Measurements from ENCODE around the gene MYOM1. TPM values are rescaled to one million over a fixed set of nuclear protein-coding genes. Genes with fewer than 3 reads are reported as not detected.

The MYOM1 gene
- total and polyA plus RNA-seq, 2 donors (not counting 3 experiments of a cell fraction or from before 2014, with no cell fraction given): 0.08 TPM; not detected in 1

GRCh38 chr18:3140986-3141639, 78.7 kb downstream of the MYOM1 start:
- no peak overlapping the region for H2AFZ ChIP-seq (ENCODE audit: low read depth, low read length)
- no peak for FAIRE-seq
- ChIA-PET POLR2A (no interaction called here), CTCF (interaction anchor here (1.1 kb wide), 1 partner anchor 12 kb away, joined by 4 read pairs; no protein-coding TSS in a partner anchor)
- TF ChIP-seq EZH2 (IDR thresholded peaks at IDR 0.05; ENCODE audit: borderline replicate concordance, low read depth, low read length, severe bottlenecking) (no peak), MYC (IDR thresholded peaks at IDR 0.05; ENCODE audit: low read depth, low read length) (no peak), POLR2A (IDR thresholded peaks at IDR 0.05; ENCODE audit: low read depth, low read length) (no peak), FOS (IDR thresholded peaks at IDR 0.05; ENCODE audit: borderline replicate concordance, insufficient read depth, low read length) (no peak)
- no peak overlapping the region for H3K9ac ChIP-seq (replicated peaks; ENCODE audit: extremely low read depth, insufficient read depth, low read length)
- H3K36me3 ChIP-seq (ENCODE audit: control insufficient read depth in 2 of 2, extremely low read depth in 1 of 2, insufficient read depth in 2 of 2, low read length in 2 of 2): no peaks in the 10 kb centered on the region
- intact Hi-C loops (cut with micrococcal nuclease): no loop called here
- peaks cover 0 to 7% of the 10 kb centered on the region in 2 experiments for H3K27me3 ChIP-seq (ENCODE audit: control insufficient read depth in 2 of 2, insufficient read depth in 2 of 2, low read length in 2 of 2)
- dilution Hi-C loops (cut with MboI; ENCODE audit: extremely low pct_ligation_motif_present, low sequenced_read_pairs): no loop called here
- no peaks in the 10 kb centered on the region for H4K20me1 ChIP-seq (replicated peaks; ENCODE audit: control insufficient read depth, extremely low read depth, insufficient read depth, low read length)
- no peak overlapping the region for H3K27ac ChIP-seq (ENCODE audit: insufficient read depth, low read depth, low read length)
- no peaks in the 10 kb centered on the region for H3K4me1 ChIP-seq (ENCODE audit: control insufficient read depth, extremely low read depth, insufficient read depth, low read length)
- H3K4me2 ChIP-seq (ENCODE audit: insufficient read depth, low read length): no peak overlapping the region
- no peak for DNase-seq (ENCODE audit: low read depth, low spot score)
- H3K4me3 ChIP-seq (replicated peaks in 1 of 3; ENCODE audit: insufficient read depth in 1 of 3, low read depth in 1 of 3, low read length in 3 of 3): no peak overlapping the region
- no peaks in the 10 kb centered on the region for H3K9me3 ChIP-seq (replicated peaks; ENCODE audit: control insufficient read depth, insufficient read depth, low read length)
- no peaks in the 10 kb centered on the region for H3K9me1 ChIP-seq (replicated peaks; ENCODE audit: control insufficient read depth, extremely low read depth, insufficient read depth, low read length)
- H3K79me2 ChIP-seq (ENCODE audit: control insufficient read depth, insufficient read depth, low read length): no peaks in the 10 kb centered on the region
- no TSS peak for BruUV-seq (replicated peaks)

DNA sequence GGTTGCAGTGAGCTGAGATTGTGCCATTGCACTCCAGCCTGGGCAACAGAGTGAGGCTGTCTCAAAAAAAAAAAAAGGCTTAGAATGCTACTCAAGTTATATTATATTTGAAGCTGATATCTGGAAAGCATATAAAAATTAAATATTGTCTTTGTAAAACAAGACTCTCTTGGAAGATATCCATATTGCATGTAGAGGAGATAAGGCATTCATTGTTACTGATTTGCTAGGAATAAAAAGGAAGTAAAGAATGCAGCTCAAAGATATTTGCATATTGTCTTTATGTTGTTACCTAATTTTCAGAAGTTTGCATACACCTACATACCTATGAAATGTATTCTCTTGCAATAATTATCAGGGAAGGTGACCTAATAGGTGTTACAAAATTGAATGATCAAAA, 79.4 kb downstream of the MYOM1 start:
- Histone ChIP-seq H2AFZ (ENCODE audit: low read depth, low read length) (no peak overlapping the region), H3K9ac (replicated peaks; ENCODE audit: extremely low read depth, insufficient read depth, low read length) (no peak overlapping the region), H3K4me2 (ENCODE audit: insufficient read depth, low read length) (no peak overlapping the region), H3K27ac (ENCODE audit: insufficient read depth, low read depth, low read length) (no peak overlapping the region), H4K20me1 (replicated peaks; ENCODE audit: control insufficient read depth, extremely low read depth, insufficient read depth, low read length) (no peaks in the 10 kb centered on the region), H3K4me1 (ENCODE audit: control insufficient read depth, extremely low read depth, insufficient read depth, low read length) (no peaks in the 10 kb centered on the region), H3K9me3 (replicated peaks; ENCODE audit: control insufficient read depth, insufficient read depth, low read length) (no peaks in the 10 kb centered on the region), H3K9me1 (replicated peaks; ENCODE audit: control insufficient read depth, extremely low read depth, insufficient read depth, low read length) (no peaks in the 10 kb centered on the region), H3K79me2 (ENCODE audit: control insufficient read depth, insufficient read depth, low read length) (no peaks in the 10 kb centered on the region), H3K27me3 (ENCODE audit: control insufficient read depth in 2 of 2, insufficient read depth in 2 of 2, low read length in 2 of 2) (peaks cover 0 to 7% of the 10 kb centered on the region in 2 experiments), H3K4me3 (replicated peaks in 1 of 3; ENCODE audit: insufficient read depth in 1 of 3, low read depth in 1 of 3, low read length in 3 of 3) (no peak overlapping the region), H3K36me3 (ENCODE audit: control insufficient read depth in 2 of 2, extremely low read depth in 1 of 2, insufficient read depth in 2 of 2, low read length in 2 of 2) (no peaks in the 10 kb centered on the region)
- ChIA-PET POLR2A (interaction anchor here (0.7 kb wide), 1 partner anchor 24 kb away, joined by 4 read pairs; no protein-coding TSS in a partner anchor), CTCF (interaction anchor here (0.8 to 2.2 kb wide), 3 partner anchors 11 to 77 kb away, joined by 3 to 7 read pairs (median 4); no protein-coding TSS in a partner anchor)
- DNase-seq (ENCODE audit: low read depth, low spot score) (no peak), FAIRE-seq (no peak)
- BruUV-seq (replicated peaks): no TSS peak
- TF ChIP-seq GATA2 (IDR thresholded peaks at IDR 0.05; ENCODE audit: insufficient read depth, insufficient read length, low read depth, low read length) (no peak), MYC (IDR thresholded peaks at IDR 0.05; ENCODE audit: low read depth, low read length) (no peak), POLR2A (IDR thresholded peaks at IDR 0.05; ENCODE audit: low read depth, low read length) (no peak), JUN (IDR thresholded peaks at IDR 0.05; ENCODE audit: borderline replicate concordance, insufficient read depth, insufficient read length, low read depth) (no peak), MAX (IDR thresholded peaks at IDR 0.05; ENCODE audit: insufficient read depth, insufficient read length) (no peak), EZH2 (IDR thresholded peaks at IDR 0.05; ENCODE audit: borderline replicate concordance, low read depth, low read length, severe bottlenecking) (no peak), POLR2AphosphoS5 (IDR thresholded peaks at IDR 0.05; ENCODE audit: insufficient read depth, low read depth, low read length) (no peak), FOS (IDR thresholded peaks at IDR 0.05; ENCODE audit: borderline replicate concordance, insufficient read depth, low read length) (no peak)
- TF ChIP-seq, protein P1, sequence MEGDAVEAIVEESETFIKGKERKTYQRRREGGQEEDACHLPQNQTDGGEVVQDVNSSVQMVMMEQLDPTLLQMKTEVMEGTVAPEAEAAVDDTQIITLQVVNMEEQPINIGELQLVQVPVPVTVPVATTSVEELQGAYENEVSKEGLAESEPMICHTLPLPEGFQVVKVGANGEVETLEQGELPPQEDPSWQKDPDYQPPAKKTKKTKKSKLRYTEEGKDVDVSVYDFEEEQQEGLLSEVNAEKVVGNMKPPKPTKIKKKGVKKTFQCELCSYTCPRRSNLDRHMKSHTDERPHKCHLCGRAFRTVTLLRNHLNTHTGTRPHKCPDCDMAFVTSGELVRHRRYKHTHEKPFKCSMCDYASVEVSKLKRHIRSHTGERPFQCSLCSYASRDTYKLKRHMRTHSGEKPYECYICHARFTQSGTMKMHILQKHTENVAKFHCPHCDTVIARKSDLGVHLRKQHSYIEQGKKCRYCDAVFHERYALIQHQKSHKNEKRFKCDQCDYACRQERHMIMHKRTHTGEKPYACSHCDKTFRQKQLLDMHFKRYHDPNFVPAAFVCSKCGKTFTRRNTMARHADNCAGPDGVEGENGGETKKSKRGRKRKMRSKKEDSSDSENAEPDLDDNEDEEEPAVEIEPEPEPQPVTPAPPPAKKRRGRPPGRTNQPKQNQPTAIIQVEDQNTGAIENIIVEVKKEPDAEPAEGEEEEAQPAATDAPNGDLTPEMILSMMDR (IDR thresholded peaks at IDR 0.05; ENCODE audit: extremely low read depth in 1 of 2, insufficient read depth in 1 of 2, low read depth in 1 of 2, low read length in 2 of 2): no peak
- dilution Hi-C loops (cut with MboI; ENCODE audit: extremely low pct_ligation_motif_present, low sequenced_read_pairs): no loop called here
- intact Hi-C loops (cut with micrococcal nuclease): no loop called here
